Mesodermal cell (in vitro differentiated cells): ENCODE data around the gene ZFAND2B.

Source experiments
- H3K27ac ChIP-seq: 2 replicates; pipeline ENCODE4 v1.7.0; 2013; ENCODE audit warnings: mild to moderate bottlenecking, low read depth, low read length, moderate library complexity; ENCODE audit not compliant: severe bottlenecking
- H3K36me3 ChIP-seq: 2 replicates; pipeline ENCODE4 v1.7.1; 2013; ENCODE audit warnings: mild to moderate bottlenecking, low read length, moderate library complexity; ENCODE audit not compliant: control insufficient read depth, insufficient read depth
- H3K4me1 ChIP-seq: one replicate; pipeline ENCODE4 v1.7.1; 2013; ENCODE audit warnings: mild to moderate bottlenecking, low read length; ENCODE audit not compliant: insufficient read depth, control insufficient read depth, poor library complexity, severe bottlenecking
- H3K4me3 ChIP-seq: 2 replicates; pipeline ENCODE4 v1.7.0; 2013; ENCODE audit warnings: low read length, control low read depth, mild to moderate bottlenecking; ENCODE audit not compliant: insufficient read depth, poor library complexity, severe bottlenecking; ENCODE audit errors: extremely low read depth
- H3K9me3 ChIP-seq: 2 replicates; pipeline ENCODE4 v1.7.1; 2013; ENCODE audit warnings: mild to moderate bottlenecking, low read length, moderate library complexity; ENCODE audit not compliant: control insufficient read depth
- WGBS, 2 experiments: methylation state at CpG; one replicate each; pipeline ENCODE4 v1.1.5; 2013; ENCODE audit warnings: missing lambda C conversion rate in 2 of 2; ENCODE audit not compliant: insufficient coverage in 2 of 2; 5-methylcytosine and 5-hydroxymethylcytosine counted together

ZFAND2B gene

DNA sequence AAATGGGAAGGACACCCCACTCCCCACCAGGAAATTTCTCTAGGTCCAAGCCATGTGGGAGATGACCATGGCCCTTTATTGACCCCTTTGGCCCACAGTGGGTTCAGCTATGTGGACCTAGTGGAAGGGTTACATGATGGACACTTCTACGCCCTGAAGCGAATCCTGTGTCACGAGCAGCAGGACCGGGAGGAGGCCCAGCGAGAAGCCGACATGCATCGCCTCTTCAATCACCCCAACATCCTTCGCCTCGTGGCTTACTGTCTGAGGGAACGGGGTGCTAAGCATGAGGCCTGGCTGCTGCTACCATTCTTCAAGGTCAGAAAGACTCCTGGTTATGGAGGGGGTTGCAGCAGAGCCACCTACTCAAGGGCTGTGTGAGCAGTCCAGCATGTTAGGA lies 40.0 kb downstream of the ZFAND2B start:
- WGBS, 2 experiments = 97 to 100% methylated on average over 10 of the region's 10 CpGs
- H3K9me3 ChIP-seq = no peaks in the 10 kb centered on the region
- H3K4me3 ChIP-seq = peak overlapping the region; percentile 89
- peaks cover 18% of the 10 kb centered on the region for H3K36me3 ChIP-seq
- peaks cover 28% of the 10 kb centered on the region for H3K4me1 ChIP-seq
- no peak overlapping the region for H3K27ac ChIP-seq

DNA sequence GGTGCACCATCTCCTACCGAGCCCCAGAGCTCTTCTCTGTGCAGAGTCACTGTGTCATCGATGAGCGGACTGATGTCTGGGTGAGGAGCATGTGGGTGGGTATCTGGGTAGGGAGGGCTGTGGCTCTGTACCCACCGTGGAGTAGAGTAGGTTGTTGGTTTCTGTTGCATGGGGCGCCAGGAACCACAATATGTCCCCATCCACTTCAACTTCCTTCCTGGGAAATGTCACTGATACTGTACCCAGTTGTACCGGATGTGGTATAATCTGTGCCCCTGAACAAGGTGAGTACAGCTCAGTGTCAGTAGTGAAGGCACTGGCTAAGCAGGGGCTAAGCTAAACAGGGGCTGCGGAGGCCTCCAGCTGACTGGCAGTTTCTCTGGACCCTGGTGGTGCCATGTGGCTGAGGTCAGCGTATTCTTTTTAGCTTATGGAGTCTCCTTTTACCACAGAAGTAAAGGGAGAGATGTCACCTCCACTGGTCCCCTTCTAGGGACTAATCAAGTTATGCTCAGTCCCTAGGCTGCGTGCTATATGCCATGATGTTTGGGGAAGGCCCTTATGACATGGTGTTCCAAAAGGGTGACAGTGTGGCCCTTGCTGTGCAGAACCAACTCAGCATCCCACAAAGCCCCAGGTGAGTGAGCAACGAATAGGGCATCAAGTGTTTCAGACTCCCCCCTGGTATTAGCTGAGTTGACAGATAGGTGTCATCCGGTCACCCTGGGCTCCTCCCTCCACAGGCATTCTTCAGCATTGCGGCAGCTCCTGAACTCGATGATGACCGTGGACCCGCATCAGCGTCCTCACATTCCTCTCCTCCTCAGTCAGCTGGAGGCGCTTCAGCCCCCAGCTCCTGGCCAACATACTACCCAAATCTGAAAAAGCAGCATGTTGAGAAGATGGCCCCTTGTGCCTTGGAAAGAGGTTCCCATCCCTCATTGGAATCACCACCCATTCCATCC lies 41.4 kb downstream of the ZFAND2B start:
- Histone ChIP-seq H3K9me3 (no peaks in the 10 kb centered on the region), H3K27ac (no peak overlapping the region)
- 93% methylated on average over 13 to 14 of the region's 17 CpGs for WGBS, 2 experiments

GRCh38 chr2:219248845-219249202 lies 42.2 kb downstream of the ZFAND2B start:
- peaks cover 42% of the 10 kb centered on the region for H3K4me1 ChIP-seq
- no peaks in the 10 kb centered on the region for H3K9me3 ChIP-seq
- H3K36me3 ChIP-seq = peaks cover 18% of the 10 kb centered on the region
- WGBS, 2 experiments = 100% methylated on average over 2 of the region's 2 CpGs
- peak overlapping the region; percentile 85 for H3K27ac ChIP-seq
- no peak overlapping the region for H3K4me3 ChIP-seq

More for the DNA sequence above, 41.4 kb downstream of the ZFAND2B start:
- H3K36me3 ChIP-seq = peaks cover 18% of the 10 kb centered on the region
- H3K4me1 ChIP-seq = peaks cover 34% of the 10 kb centered on the region
- H3K4me3 ChIP-seq = no peak overlapping the region

DNA sequence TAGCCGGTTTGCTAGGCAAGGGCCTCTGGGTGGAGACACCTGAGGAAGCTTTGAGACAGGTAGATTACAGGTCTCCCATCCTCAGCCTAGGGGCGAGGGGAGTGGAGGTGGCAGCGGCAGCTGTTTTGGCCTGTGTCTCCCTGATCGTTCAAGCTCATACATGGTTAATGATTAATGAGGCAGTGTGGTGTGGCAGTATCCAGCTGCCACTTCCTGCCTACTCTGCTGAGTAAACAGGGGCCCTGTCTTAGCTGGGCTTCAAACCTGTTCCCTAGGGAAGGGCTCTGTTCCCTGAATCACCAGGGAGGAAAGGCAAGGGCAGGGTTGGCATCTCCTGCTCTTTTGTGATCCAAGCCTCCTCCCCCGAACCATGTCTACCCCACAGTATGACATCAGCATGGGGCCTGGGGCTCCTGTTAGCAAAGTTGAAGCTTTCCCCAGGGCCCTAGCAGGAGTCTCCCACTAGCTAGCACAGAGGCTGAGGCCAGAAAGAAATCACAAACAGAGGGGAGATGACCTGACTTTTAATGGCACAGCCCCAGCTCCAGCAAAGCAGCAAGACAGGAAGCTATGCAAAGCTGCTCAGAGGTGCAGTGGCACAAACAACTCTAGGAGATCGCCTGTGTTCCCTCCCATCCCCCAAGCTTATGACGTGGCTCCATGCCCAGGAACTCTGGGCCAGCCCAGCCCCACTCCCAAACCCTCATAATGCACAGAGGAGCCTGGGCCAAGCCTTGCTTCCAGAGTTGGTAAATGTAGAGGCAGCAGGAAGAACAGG lies 42.8 kb downstream of the ZFAND2B start:
- Histone ChIP-seq H3K4me3 (no peak overlapping the region), H3K27ac (peak overlapping the region; percentile 85)

GRCh38 chr2:219250049-219250781 lies 43.6 kb downstream of the ZFAND2B start:
- Histone ChIP-seq H3K9me3 (no peaks in the 10 kb centered on the region), H3K36me3 (peaks cover 18% of the 10 kb centered on the region), H3K27ac (peak overlapping the region; percentile 85), H3K4me1 (peaks cover 42% of the 10 kb centered on the region), H3K4me3 (no peak overlapping the region)
- 92 to 94% methylated on average over 22 of the region's 22 CpGs for WGBS, 2 experiments

More for the DNA sequence above, 42.8 kb downstream of the ZFAND2B start:
- WGBS, 2 experiments = 44 to 79% methylated on average over 3 to 4 of the region's 7 CpGs
- H3K9me3 ChIP-seq = no peaks in the 10 kb centered on the region
- H3K36me3 ChIP-seq = peaks cover 18% of the 10 kb centered on the region
- peaks cover 45% of the 10 kb centered on the region for H3K4me1 ChIP-seq

DNA sequence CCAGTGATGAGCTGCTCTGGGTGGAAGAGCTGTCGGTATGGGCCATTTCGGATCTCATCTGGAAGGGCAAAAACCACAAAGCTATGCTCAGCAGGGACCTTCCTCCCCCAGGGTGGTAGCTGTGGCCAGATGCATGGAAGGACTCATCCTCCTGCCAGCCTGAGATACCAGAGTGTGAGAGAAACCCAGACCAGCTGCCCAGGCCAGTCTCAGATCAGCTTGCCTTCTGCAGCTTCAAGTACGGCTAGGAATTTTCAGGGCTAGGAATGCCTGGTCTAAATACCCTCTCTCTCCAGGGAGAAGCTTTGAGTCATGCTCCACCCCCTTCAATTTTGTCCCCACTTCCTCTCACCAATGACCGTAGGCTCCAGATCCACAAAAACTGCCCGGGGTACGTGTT lies 45.1 kb downstream of the ZFAND2B start:
- WGBS, 2 experiments = 67 to 86% methylated on average over 1 to 6 of the region's 6 CpGs
- Histone ChIP-seq H3K4me3 (no peak overlapping the region), H3K36me3 (peaks cover 18% of the 10 kb centered on the region), H3K4me1 (peaks cover 38% of the 10 kb centered on the region), H3K9me3 (no peaks in the 10 kb centered on the region), H3K27ac (no peak overlapping the region)

DNA sequence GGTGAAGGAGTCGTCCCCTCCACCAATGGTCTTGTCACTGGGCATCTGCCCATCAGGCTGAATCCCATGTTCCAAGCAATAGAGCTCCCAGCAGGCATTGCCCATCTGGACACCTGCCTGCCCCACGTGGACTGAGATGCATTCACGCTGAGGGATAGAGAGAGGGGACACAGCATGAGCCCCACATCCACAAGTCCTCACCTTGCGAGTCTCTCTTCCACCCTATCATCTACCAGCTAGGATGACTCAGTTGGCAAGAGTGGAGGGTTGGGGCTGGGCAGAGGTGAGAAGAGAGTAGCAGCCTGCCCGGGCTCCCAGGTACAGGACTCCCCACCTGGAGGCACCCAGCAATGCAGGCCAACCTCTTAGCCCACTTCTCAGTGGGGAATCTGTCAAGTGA lies 45.5 kb downstream of the ZFAND2B start:
- no peak overlapping the region for H3K4me3 ChIP-seq
- H3K27ac ChIP-seq = no peak overlapping the region
- WGBS, 2 experiments = 51 to 60% methylated on average over 2 to 4 of the region's 5 CpGs
- H3K9me3 ChIP-seq = no peaks in the 10 kb centered on the region
- peaks cover 14% of the 10 kb centered on the region for H3K36me3 ChIP-seq
- H3K4me1 ChIP-seq = peaks cover 38% of the 10 kb centered on the region

- 11 to 19% methylated on average over 9 of the region's 9 CpGs for WGBS, 2 experiments
- peaks cover 38% of the 10 kb centered on the region for H3K4me1 ChIP-seq
- H3K9me3 ChIP-seq = no peaks in the 10 kb centered on the region
- H3K27ac ChIP-seq = no peak overlapping the region
- H3K4me3 ChIP-seq = no peak overlapping the region
- peaks cover 9% of the 10 kb centered on the region for H3K36me3 ChIP-seq
Measured at GRCh38 chr2:219252570-219252899, 46.0 kb downstream of the ZFAND2B start.

GRCh38 chr2:219252900-219253752 lies 46.5 kb downstream of the ZFAND2B start, which contains the start of gene TUBA4B:
Gene TUBA4B (plus strand): TSS chr2:219253243. CDS start chr2:219253408, 165 bp downstream.
- Histone ChIP-seq H3K36me3 (peaks cover 4% of the 10 kb centered on the region), H3K27ac (no peak within 1 kb of the TSS), H3K9me3 (no peaks in the 10 kb centered on the region), H3K4me3 (peak within 1 kb of the TSS; percentile 34), H3K4me1 (peaks cover 38% of the 10 kb centered on the region)
- WGBS, 2 experiments = 2% methylated on average over 17 to 34 of the region's 49 CpGs
